GM21723 (cell line): ENCODE measurements around the gene MAP3K4.

Experiments
- ATAC-seq: cut with Tn5 transposase; IDR thresholded peaks from one replicate; pipeline ENCODE4 v1.9.1; 2021; ENCODE audit warnings: mild to moderate bottlenecking, moderate library complexity; ENCODE audit not compliant: unreplicated experiment

MAP3K4 gene

GRCh38 chr6:160991406-160992060 lies at the start of gene MAP3K4:
Gene MAP3K4 (plus strand): TSS chr6:160991769. CDS start chr6:160991932, 163 bp downstream.
- ATAC-seq = peak; percentile 73

GRCh38 chr6:160943997-160944396 lies 47.6 kb upstream of the MAP3K4 start:
- ATAC-seq = no peak

GRCh38 chr6:160945516-160946177 lies 45.9 kb upstream of the MAP3K4 start:
- no peak for ATAC-seq

- ATAC-seq = no peak
These were observed 42.0 kb upstream of the MAP3K4 start for GRCh38 chr6:160949531-160949930.

- no peak for ATAC-seq
These were observed 41.1 kb upstream of the MAP3K4 start for GRCh38 chr6:160950507-160950906.

GRCh38 chr6:160951187-160952030 lies 40.2 kb upstream of the MAP3K4 start:
- no peak for ATAC-seq

- no peak for ATAC-seq
These were observed 38.8 kb upstream of the MAP3K4 start for GRCh38 chr6:160952633-160953281.

- ATAC-seq = no peak
These were observed 35.9 kb upstream of the MAP3K4 start for GRCh38 chr6:160955508-160956295.

GRCh38 chr6:160956300-160957035 lies 35.1 kb upstream of the MAP3K4 start:
- ATAC-seq = no peak

- ATAC-seq = no peak
These were observed 31.7 kb upstream of the MAP3K4 start for GRCh38 chr6:160959726-160960435.

GRCh38 chr6:160960839-160961238 lies 30.7 kb upstream of the MAP3K4 start:
- ATAC-seq = no peak

- ATAC-seq = no peak
These were observed 28.5 kb upstream of the MAP3K4 start for GRCh38 chr6:160962835-160963623.

- no peak for ATAC-seq
These were observed 27.9 kb upstream of the MAP3K4 start for GRCh38 chr6:160963651-160964050.

GRCh38 chr6:160965893-160966292 lies 25.7 kb upstream of the MAP3K4 start:
- ATAC-seq = no peak

GRCh38 chr6:160966493-160967229 lies 24.9 kb upstream of the MAP3K4 start:
- no peak for ATAC-seq

GRCh38 chr6:160967351-160967750 lies 24.2 kb upstream of the MAP3K4 start:
- no peak for ATAC-seq

- ATAC-seq = no peak
These were observed 23.7 kb upstream of the MAP3K4 start for GRCh38 chr6:160967833-160968232.

- ATAC-seq = no peak
These were observed 20.4 kb upstream of the MAP3K4 start for GRCh38 chr6:160971171-160971570.
